NOMO-1 (cell line): ENCODE measurements around the gene GYG2.
A peak's percentile ranks its signal among the peaks of the same experiment; 100 is the strongest.
"Not testable (repeated sequence)": the region's sequence is repeated elsewhere in the genome, so short reads cannot be mapped to it uniquely, and the experiment has no call there.

Source experiments
- DNase-seq, 2 experiments: peaks; one replicate each; lab custom pipeline; 2025; ENCODE audit not compliant: unreplicated experiment in 2 of 2; lab: John Stamatoyannopoulos, UW

GYG2 gene

GRCh38 chrX:2863646-2864045, 34.9 kb downstream of the GYG2 start:
- DNase-seq, result no peak

- DNase-seq, result no peak
Measured at GRCh38 chrX:2867206-2867605, 38.5 kb downstream of the GYG2 start.

DNA sequence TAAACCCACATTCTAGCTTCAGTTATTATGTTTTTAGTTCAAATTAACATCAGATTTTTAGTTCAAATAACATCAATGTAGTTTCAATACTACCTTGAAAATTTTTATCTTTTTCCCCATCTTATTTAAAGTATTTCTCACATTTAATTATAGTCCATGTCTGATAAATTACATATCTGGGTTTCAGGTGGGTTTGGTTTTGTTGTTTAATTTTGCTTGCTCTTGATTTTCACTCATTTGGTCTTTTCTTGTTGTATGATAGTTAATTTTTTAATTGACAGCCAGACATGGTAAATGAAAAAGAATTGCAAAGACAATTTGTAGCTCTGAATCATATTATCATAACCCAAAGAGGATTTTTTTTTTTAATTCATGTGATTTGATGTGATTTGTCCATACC, 41.9 kb downstream of the GYG2 start:
- no peak for DNase-seq

GRCh38 chrX:2871831-2872230, 43.1 kb downstream of the GYG2 start:
- DNase-seq, result no peak

DNA sequence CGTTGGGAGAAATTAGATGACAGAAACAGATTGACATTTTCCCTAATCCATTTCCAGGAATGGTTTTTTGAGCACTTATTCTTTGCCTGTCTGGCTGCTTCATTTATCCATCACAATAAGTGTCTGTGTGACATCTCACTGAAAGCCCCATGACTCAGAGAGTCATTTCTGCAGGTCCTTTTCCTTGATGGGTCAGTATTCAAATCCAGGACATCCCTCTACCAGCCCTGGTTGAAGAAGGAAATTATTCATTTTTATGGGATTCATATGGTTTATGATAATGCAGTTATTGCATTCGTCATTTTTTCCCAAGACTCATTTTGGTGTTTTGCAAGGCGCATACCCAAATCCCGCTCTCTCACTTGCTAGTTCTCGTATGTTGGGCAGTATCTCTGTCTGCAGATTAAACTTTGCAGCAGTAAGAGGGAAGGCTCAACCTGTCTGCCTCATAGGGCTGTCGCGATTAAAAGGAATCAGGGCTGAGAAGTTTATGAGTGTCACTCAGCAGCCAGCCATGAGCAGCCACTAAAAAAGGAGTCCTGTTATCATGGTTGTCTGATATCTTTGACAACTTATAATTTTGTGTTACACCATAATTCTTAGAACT, 44.0 kb downstream of the GYG2 start:
- DNase-seq, result no peak

DNA sequence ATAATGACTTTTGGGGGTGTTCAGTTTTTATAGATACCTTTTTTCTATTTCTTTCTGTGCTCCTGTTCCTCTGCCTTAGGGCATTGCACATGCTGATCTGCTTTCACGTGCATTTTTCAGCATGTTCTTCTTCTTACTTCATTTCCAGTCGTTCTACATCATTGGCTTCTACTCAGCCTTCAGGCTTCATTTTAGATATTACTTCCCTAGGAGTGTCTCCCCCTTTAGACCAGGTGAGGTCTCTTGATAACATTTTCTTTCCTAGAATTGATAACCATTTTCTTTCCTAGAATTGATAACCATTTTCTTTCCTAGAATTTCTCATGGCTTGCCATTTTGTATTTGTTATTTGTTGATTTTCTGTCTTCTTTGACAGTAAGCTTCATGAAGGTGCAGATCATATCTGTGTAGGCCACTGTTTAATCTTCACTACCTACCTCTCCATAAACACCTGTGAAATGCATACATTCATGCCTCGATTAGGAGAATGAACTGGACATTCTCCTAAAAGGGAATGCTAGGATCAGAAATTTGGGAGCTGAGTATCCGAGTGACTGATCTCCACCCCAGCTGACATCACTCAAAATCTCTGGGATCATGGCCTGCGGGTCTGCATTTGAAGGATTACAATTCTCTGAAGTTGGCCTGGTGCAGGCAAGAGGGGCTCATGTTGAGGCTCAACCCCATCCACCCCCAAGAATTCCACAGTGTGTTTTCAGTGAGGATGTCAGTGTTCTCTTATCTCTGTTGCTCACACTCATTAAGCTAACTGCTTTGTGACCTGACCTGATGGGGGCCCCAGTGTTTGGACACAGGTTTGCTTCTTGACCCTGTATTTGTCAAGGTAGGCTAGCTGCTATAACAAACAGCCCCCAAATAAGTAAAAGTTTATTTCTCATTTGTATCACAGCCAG, 45.7 kb downstream of the GYG2 start:
- no peak for DNase-seq

GRCh38 chrX:2875136-2875481, 46.4 kb downstream of the GYG2 start:
- no peak for DNase-seq

- peak in 1 of 2 experiments; percentile 4 for DNase-seq
Measured at GRCh38 chrX:2875798-2876399, 47.2 kb downstream of the GYG2 start.

GRCh38 chrX:2878563-2878962, 49.8 kb downstream of the GYG2 start:
- no peak for DNase-seq

GRCh38 chrX:2879670-2880069, 50.9 kb downstream of the GYG2 start:
- DNase-seq, result no peak

DNA sequence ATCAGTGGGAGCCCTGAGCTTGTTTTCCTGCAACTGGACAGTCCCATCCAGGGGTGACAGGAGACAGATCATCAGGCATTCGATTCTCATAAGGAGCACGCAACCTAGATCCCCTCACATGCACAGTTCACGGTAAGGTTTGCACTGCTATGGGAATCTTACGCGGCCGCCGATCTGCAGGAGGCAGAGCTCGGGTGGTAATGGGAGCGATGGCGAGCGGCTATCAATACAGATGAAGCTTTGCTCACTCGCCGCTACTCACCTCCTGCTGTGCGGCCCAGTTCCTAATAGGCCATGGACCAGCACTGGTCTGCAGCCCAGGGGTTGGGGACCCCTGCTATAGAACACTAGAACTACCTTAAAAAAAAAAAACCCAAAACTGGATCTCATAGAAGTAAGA, 55.0 kb downstream of the GYG2 start:
- DNase-seq, result no peak

- peak; percentile 86 to 94 for DNase-seq
Measured at GRCh38 chrX:2888309-2888708, 59.6 kb downstream of the GYG2 start.

DNA sequence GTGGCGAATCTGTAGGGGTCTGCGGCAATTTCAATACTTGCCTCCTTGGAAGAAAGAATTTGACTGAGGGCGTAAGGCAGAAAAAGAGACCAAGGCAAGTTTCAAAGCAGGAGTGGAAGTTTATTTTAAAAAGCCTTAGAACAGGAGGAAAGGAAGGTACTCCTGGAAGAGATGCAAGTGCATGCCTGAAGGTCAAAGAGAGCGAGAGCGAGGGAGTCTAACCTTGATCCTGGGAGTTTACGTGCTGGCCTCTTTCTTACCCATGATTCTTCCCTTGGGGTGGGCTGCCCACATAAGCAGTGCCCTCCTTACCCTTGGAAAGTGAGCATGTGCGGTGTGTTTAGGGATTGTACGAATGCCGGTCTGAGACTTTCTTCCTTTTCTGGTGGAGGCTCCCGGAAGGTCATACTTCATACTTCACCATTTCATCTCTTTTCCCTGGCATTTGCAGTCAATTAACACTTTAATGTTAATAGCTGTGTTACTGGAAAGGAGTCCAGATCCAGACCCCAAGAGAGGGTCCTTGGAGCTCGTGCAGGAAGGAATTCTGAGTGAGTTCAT, 60.4 kb downstream of the GYG2 start:
- peak in 1 of 2 experiments; percentile 31 for DNase-seq

DNA sequence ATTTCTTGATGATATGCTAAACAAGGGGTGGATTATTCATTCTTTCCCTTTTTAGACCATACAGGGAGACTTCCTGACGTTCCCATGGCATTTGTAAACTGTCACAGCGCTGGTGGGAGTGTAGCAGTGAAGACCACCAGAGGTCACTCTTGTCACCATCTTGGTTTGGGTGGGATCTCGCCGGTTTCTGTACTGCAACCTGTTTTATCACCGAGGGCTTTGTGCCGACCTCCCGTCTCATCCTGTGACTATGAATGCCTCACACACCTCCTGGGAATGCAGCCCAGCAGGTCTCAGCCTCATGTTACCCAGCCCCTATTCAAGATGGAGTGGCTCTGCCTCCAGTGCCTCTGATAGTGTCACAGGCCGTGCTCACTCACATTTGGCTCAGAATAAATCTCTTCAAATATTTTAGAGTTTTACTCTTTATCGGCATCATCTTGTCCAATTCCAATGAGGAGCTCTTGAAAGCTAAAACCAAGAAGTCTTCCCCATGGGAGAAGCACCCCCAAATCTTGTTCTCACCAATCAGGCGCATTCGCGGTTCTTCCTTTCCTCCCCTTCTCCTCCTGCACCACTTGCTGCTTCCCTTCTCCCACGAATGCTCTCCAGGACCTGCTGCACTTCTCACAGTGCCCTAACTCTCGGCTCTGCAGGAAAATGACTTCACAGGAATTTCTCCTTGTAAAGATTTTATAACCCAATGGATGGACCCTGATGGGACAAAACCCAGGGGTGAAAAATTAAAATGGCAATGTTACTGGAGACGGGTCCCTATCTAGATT, 61.2 kb downstream of the GYG2 start:
- peak in 1 of 2 experiments; percentile 31 for DNase-seq

DNA sequence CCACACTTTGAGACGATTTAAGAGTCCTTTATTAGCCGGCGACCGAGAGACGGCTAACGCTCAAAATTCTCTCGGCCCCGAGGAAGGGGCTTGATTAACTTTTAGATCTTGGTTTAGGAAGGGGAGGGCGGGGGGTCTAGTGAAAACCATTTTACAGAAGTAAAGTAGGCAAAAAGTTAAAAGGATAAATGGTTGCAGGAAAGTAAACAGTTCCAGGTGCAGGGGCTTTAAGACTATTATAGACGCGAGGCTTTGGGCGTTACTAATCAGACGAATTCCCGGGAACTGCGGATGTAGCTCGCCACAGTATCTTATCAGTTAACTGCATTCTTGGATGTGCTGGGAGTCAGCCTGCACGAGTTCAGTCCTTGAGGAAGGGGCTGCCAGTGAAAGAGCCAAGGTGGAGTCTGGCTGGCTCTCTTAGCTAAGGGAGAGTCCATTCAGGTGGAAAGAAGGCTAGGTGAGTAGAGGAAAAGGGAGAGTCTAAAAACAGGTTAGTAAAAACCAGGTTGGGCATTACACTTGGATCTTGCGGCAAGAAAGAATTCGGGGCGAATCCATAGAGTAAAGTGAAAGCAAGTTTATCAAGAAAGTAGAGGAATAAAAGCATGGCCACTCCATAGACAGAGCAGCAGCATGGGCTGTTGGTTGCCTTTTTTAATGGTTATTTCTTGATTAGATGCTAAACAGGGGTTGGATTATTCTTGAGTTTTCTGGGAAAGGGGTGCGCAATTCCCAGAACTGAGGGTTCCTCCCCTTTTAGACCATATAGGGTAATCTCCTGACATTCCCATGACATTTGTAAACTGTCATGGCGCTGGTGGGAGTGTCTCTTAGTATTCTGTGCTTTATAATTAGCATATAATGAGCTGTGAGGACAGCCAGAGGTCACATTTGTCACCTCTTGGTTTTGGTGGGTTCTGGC, 62.1 kb downstream of the GYG2 start:
- DNase-seq, result not testable (repeated sequence)

DNA sequence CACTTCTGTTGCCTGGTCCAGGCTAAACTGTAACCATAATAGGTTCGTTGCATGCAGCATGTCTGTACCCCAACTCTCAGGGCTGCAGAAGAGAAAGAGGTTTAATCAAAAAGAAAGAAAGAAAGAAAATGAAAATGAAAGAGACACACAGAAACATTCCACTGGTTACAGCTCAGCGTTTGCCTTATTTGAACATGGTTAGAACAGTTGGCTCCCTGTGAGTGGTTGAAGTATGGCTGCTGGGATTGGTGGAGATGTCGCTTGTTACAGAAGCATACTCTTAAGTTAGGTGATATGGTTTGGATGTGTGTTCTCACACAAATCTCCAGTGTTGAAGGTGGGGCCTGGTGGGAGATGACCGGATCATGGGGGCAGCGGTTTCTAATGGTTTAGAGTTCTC, 64.1 kb downstream of the GYG2 start:
- DNase-seq, result no peak

- peak; percentile 66 to 82 for DNase-seq
Measured at GRCh38 chrX:2894885-2895292, 66.2 kb downstream of the GYG2 start.

DNA sequence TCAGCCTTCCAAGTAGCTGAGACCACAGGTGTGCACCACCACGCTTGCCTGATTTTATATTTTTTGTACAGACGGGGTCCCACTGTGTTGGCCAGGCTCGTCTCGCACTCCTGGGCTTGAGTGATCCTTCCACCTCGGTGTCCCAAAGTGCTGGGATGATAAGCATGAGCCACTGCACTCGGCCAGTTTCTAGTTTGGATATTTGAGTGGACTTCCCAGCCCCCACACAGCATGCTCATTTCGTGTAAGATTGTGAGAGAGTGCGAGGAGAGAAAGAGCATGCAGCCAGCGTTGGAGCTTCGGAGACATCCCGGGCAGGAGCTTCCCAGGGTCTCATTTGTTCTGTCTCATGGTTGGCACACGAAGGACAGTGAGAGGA, 68.6 kb downstream of the GYG2 start:
- no peak for DNase-seq

- peak; percentile 79 for DNase-seq
Measured at GRCh38 chrX:2897690-2898623, 69.2 kb downstream of the GYG2 start.
